GM23338 (cell line): Measurements from ENCODE around the gene CYGB.

ENCODE experiments used
- CREB1 ChIP-seq: fragments of 250-450 bp; sonication (Bioruptor Pico); IDR thresholded peaks from 2 replicates; pipeline ENCODE4 v1.5.0; 2020; ENCODE audit warnings: low read depth, mild to moderate bottlenecking, moderate library complexity
- EZH2 ChIP-seq: fragments of 200-600 bp; sonication (generic); IDR thresholded peaks from one replicate; pipeline ENCODE4 v1.8.0; 2017; ENCODE audit warnings: antibody characterized with exemption, mild to moderate bottlenecking, low read depth; ENCODE audit not compliant: unreplicated experiment
- EZH2phosphoT487 ChIP-seq: fragments of 200-600 bp; sonication (generic); IDR thresholded peaks from one replicate; pipeline ENCODE4 v1.8.1; 2018; ENCODE audit warnings: antibody characterized with exemption; ENCODE audit not compliant: unreplicated experiment
- JUNB ChIP-seq: IDR thresholded peaks from one replicate; pipeline ENCODE4 v1.6.1; 2016; ENCODE audit warnings: antibody characterized with exemption; ENCODE audit not compliant: unreplicated experiment
- POLR2AphosphoS5 ChIP-seq: IDR thresholded peaks from 2 replicates; pipeline ENCODE4 v1.6.1; 2016; ENCODE audit warnings: antibody characterized with exemption, low read depth
- STAT1 ChIP-seq: IDR thresholded peaks from one replicate; pipeline ENCODE4 v1.6.1; 2016; ENCODE audit warnings: antibody characterized with exemption; ENCODE audit not compliant: unreplicated experiment
- ZNF114 ChIP-seq: fragments of 250-450 bp; sonication (Bioruptor Pico); IDR thresholded peaks from 2 replicates; pipeline ENCODE4 v1.5.0; 2020; ENCODE audit warnings: mild to moderate bottlenecking, moderate library complexity
- TF ChIP-seq, protein P1 (sequence below), 2 experiments: fragments of 200-600 bp in 1 of 2; sonication (generic) in 1 of 2; conservative IDR thresholded peaks; 2 replicates each; pipeline versions ENCODE4 v1.5.1 to v1.6.1; 2016 to 2017; ENCODE audit warnings: antibody characterized with exemption in 2 of 2, low read depth in 2 of 2, mild to moderate bottlenecking in 2 of 2, moderate library complexity in 1 of 2
- TF ChIP-seq, protein P2 (sequence below): IDR thresholded peaks from 2 replicates; pipeline ENCODE4 v1.6.1; 2016; ENCODE audit warnings: antibody characterized with exemption
- TF ChIP-seq, protein P3 (sequence below): IDR thresholded peaks from one replicate; pipeline ENCODE4 v1.6.1; 2018; ENCODE audit warnings: antibody characterized with exemption; ENCODE audit not compliant: unreplicated experiment

DNA sequence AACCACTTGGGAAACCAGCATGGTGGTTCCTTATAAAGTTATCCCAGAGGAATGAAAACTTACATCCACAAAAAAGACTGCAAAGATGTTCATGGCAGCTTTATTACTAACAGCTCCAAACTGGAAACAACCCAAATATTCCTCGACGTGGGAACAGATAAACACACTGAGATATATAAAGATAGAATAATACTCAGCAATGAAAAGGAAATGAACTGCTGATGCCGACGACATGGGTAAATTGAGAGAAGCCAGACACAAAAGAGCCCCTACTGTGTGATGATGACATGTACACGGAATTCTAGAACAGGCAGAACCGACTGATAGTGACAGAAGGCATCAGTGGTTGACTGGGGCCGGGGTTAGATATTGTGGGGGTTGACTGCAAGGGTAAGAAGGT, 12.0 kb upstream of the CYGB start:
- TF ChIP-seq POLR2AphosphoS5 (no peak), EZH2 (no peak), EZH2phosphoT487 (no peak), JUNB (no peak), STAT1 (no peak), ZNF114 (no peak), CREB1 (CRISPR knock-in tag) (no peak)
- TF ChIP-seq, protein P1, sequence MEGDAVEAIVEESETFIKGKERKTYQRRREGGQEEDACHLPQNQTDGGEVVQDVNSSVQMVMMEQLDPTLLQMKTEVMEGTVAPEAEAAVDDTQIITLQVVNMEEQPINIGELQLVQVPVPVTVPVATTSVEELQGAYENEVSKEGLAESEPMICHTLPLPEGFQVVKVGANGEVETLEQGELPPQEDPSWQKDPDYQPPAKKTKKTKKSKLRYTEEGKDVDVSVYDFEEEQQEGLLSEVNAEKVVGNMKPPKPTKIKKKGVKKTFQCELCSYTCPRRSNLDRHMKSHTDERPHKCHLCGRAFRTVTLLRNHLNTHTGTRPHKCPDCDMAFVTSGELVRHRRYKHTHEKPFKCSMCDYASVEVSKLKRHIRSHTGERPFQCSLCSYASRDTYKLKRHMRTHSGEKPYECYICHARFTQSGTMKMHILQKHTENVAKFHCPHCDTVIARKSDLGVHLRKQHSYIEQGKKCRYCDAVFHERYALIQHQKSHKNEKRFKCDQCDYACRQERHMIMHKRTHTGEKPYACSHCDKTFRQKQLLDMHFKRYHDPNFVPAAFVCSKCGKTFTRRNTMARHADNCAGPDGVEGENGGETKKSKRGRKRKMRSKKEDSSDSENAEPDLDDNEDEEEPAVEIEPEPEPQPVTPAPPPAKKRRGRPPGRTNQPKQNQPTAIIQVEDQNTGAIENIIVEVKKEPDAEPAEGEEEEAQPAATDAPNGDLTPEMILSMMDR (conservative IDR thresholded peaks at IDR 0.05; ENCODE audit: low read depth in 2 of 2): no peak
- TF ChIP-seq, protein P2, sequence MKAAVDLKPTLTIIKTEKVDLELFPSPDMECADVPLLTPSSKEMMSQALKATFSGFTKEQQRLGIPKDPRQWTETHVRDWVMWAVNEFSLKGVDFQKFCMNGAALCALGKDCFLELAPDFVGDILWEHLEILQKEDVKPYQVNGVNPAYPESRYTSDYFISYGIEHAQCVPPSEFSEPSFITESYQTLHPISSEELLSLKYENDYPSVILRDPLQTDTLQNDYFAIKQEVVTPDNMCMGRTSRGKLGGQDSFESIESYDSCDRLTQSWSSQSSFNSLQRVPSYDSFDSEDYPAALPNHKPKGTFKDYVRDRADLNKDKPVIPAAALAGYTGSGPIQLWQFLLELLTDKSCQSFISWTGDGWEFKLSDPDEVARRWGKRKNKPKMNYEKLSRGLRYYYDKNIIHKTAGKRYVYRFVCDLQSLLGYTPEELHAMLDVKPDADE: no peak
- TF ChIP-seq, protein P3, sequence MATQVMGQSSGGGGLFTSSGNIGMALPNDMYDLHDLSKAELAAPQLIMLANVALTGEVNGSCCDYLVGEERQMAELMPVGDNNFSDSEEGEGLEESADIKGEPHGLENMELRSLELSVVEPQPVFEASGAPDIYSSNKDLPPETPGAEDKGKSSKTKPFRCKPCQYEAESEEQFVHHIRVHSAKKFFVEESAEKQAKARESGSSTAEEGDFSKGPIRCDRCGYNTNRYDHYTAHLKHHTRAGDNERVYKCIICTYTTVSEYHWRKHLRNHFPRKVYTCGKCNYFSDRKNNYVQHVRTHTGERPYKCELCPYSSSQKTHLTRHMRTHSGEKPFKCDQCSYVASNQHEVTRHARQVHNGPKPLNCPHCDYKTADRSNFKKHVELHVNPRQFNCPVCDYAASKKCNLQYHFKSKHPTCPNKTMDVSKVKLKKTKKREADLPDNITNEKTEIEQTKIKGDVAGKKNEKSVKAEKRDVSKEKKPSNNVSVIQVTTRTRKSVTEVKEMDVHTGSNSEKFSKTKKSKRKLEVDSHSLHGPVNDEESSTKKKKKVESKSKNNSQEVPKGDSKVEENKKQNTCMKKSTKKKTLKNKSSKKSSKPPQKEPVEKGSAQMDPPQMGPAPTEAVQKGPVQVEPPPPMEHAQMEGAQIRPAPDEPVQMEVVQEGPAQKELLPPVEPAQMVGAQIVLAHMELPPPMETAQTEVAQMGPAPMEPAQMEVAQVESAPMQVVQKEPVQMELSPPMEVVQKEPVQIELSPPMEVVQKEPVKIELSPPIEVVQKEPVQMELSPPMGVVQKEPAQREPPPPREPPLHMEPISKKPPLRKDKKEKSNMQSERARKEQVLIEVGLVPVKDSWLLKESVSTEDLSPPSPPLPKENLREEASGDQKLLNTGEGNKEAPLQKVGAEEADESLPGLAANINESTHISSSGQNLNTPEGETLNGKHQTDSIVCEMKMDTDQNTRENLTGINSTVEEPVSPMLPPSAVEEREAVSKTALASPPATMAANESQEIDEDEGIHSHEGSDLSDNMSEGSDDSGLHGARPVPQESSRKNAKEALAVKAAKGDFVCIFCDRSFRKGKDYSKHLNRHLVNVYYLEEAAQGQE: no peak
